ENCODE measurements around the gene MAPK10. TPM values are rescaled to one million over a fixed set of nuclear protein-coding genes. Genes with fewer than 3 reads are reported as not detected.

MAPK10 gene
- total RNA-seq, 1 experiment from 2014 or later, result 5.3 TPM

- Mint-ChIP-seq H3K9me3 (ENCODE audit: unreplicated experiment) (no peaks in the 10 kb centered on the region), H3K36me3 (ENCODE audit: insufficient read depth, unreplicated experiment) (no peaks in the 10 kb centered on the region), H3K4me3 (ENCODE audit: unreplicated experiment) (no peak overlapping the region), H3K27ac (ENCODE audit: low read depth, unreplicated experiment) (no peak overlapping the region), H3K4me1 (ENCODE audit: insufficient read depth, unreplicated experiment) (no peaks in the 10 kb centered on the region), H3K27me3 (ENCODE audit: insufficient read depth, unreplicated experiment) (no peaks in the 10 kb centered on the region)
- DNase-seq (ENCODE audit: unreplicated experiment), result no peak
- TF ChIP-seq, protein P1, sequence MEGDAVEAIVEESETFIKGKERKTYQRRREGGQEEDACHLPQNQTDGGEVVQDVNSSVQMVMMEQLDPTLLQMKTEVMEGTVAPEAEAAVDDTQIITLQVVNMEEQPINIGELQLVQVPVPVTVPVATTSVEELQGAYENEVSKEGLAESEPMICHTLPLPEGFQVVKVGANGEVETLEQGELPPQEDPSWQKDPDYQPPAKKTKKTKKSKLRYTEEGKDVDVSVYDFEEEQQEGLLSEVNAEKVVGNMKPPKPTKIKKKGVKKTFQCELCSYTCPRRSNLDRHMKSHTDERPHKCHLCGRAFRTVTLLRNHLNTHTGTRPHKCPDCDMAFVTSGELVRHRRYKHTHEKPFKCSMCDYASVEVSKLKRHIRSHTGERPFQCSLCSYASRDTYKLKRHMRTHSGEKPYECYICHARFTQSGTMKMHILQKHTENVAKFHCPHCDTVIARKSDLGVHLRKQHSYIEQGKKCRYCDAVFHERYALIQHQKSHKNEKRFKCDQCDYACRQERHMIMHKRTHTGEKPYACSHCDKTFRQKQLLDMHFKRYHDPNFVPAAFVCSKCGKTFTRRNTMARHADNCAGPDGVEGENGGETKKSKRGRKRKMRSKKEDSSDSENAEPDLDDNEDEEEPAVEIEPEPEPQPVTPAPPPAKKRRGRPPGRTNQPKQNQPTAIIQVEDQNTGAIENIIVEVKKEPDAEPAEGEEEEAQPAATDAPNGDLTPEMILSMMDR (IDR thresholded peaks at IDR 0.05; ENCODE audit: unreplicated experiment), result no peak
- CTCF ChIA-PET, result interaction anchor here (0.6 kb wide), 1 partner anchor 40 kb away, joined by 3 read pairs; no protein-coding TSS in a partner anchor
- POLR2A ChIA-PET, result no interaction called here
- intact Hi-C loops (cut with micrococcal nuclease), result no loop called here
- no TSS peak for BruUV-seq (replicated peaks)
Observed at GRCh38 chr4:86004030-86004429, 355.8 kb downstream of the MAPK10 start.

DNA sequence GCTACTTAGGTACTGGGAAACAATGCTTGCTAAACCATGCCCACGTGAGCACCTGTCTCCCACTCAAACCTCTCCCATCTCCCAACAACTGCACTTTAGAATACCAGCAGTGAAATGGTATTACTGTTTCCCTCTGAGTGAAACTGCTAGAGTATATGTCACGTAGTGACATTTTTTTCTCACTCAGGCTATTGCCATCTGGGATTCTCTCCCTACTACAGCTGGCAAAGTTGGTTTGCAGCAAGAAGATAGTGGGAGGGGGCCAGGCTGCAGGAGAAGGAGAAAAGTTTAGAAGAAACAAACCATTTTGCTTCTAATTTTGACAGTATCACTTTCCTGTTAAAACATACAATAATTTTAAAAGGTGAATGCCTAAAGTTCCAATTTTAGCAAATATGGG, 358.3 kb downstream of the MAPK10 start:
- CTCF ChIA-PET, result interaction anchor here (1.1 kb wide), 1 partner anchor 42 kb away, joined by 4 read pairs; no protein-coding TSS in a partner anchor
- POLR2A ChIA-PET, result no interaction called here
- TF ChIP-seq, protein P1 (IDR thresholded peaks at IDR 0.05; ENCODE audit: unreplicated experiment), result no peak
- intact Hi-C loops (cut with micrococcal nuclease), result no loop called here
- no TSS peak for BruUV-seq (replicated peaks)
- DNase-seq (ENCODE audit: unreplicated experiment), result no peak
- Mint-ChIP-seq H3K36me3 (ENCODE audit: insufficient read depth, unreplicated experiment) (no peaks in the 10 kb centered on the region), H3K27ac (ENCODE audit: low read depth, unreplicated experiment) (no peak overlapping the region), H3K27me3 (ENCODE audit: insufficient read depth, unreplicated experiment) (no peaks in the 10 kb centered on the region), H3K4me3 (ENCODE audit: unreplicated experiment) (no peak overlapping the region), H3K4me1 (ENCODE audit: insufficient read depth, unreplicated experiment) (no peaks in the 10 kb centered on the region), H3K9me3 (ENCODE audit: unreplicated experiment) (no peaks in the 10 kb centered on the region)

GRCh38 chr4:85995361-85995760, 364.5 kb downstream of the MAPK10 start:
- TF ChIP-seq, protein P1 (IDR thresholded peaks at IDR 0.05; ENCODE audit: unreplicated experiment), result no peak
- no peaks in the 10 kb centered on the region for H3K9me3 Mint-ChIP-seq (ENCODE audit: unreplicated experiment)
- BruUV-seq (replicated peaks), result no TSS peak
- no peaks in the 10 kb centered on the region for H3K27me3 Mint-ChIP-seq (ENCODE audit: insufficient read depth, unreplicated experiment)
- ChIA-PET CTCF (interaction anchor here (0.6 to 1.1 kb wide), 2 partner anchors 162 to 201 kb away, joined by 3 read pairs; no protein-coding TSS in a partner anchor), POLR2A (no interaction called here)
- H3K4me1 Mint-ChIP-seq (ENCODE audit: insufficient read depth, unreplicated experiment), result no peaks in the 10 kb centered on the region
- no peak for DNase-seq (ENCODE audit: unreplicated experiment)
- H3K36me3 Mint-ChIP-seq (ENCODE audit: insufficient read depth, unreplicated experiment), result no peaks in the 10 kb centered on the region
- no peak overlapping the region for H3K27ac Mint-ChIP-seq (ENCODE audit: low read depth, unreplicated experiment)
- intact Hi-C loops (cut with micrococcal nuclease), result no loop called here
- no peak overlapping the region for H3K4me3 Mint-ChIP-seq (ENCODE audit: unreplicated experiment)

GRCh38 chr4:85994576-85994975, 365.3 kb downstream of the MAPK10 start:
- BruUV-seq (replicated peaks), result no TSS peak
- no peak for DNase-seq (ENCODE audit: unreplicated experiment)
- TF ChIP-seq, protein P1 (IDR thresholded peaks at IDR 0.05; ENCODE audit: unreplicated experiment), result no peak
- no peaks in the 10 kb centered on the region for H3K9me3 Mint-ChIP-seq (ENCODE audit: unreplicated experiment)
- H3K4me1 Mint-ChIP-seq (ENCODE audit: insufficient read depth, unreplicated experiment), result no peaks in the 10 kb centered on the region
- H3K36me3 Mint-ChIP-seq (ENCODE audit: insufficient read depth, unreplicated experiment), result no peaks in the 10 kb centered on the region
- no peak overlapping the region for H3K4me3 Mint-ChIP-seq (ENCODE audit: unreplicated experiment)
- H3K27ac Mint-ChIP-seq (ENCODE audit: low read depth, unreplicated experiment), result no peak overlapping the region
- intact Hi-C loops (cut with micrococcal nuclease), result no loop called here
- ChIA-PET POLR2A (no interaction called here), CTCF (interaction anchor here (1.1 kb wide), 1 partner anchor 200 kb away, joined by 3 read pairs; no protein-coding TSS in a partner anchor)
- H3K27me3 Mint-ChIP-seq (ENCODE audit: insufficient read depth, unreplicated experiment), result no peaks in the 10 kb centered on the region
